ENCODE results near the gene USP11. TPM values are rescaled to one million over a fixed set of nuclear protein-coding genes. Genes with fewer than 3 reads are reported as not detected.

Gene USP11
- total RNA-seq, 1 experiment from 2014 or later = 122 TPM

- intact Hi-C loops (cut with micrococcal nuclease; ENCODE audit: unreplicated experiment) = no loop called here
- POLR2A ChIA-PET (ENCODE audit: low non-redundant PET) = no interaction called here
- no peak overlapping the region for H3K4me3 ChIP-seq (ENCODE audit: low read depth, low read length, poor library complexity, severe bottlenecking)
- no peaks in the 10 kb centered on the region for H3K9me3 ChIP-seq (ENCODE audit: low read depth, low read length, poor library complexity, severe bottlenecking)
- no peaks in the 10 kb centered on the region for H3K4me1 ChIP-seq (ENCODE audit: insufficient read depth, low read length, poor library complexity, severe bottlenecking)
- BruUV-seq (replicated peaks) = TSS peak; percentile 71
- no peak for DNase-seq (ENCODE audit: low spot score)
- CTCF ChIA-PET = no interaction called here
- H3K27ac ChIP-seq (ENCODE audit: low read depth, low read length, poor library complexity, severe bottlenecking) = no peak overlapping the region
- H3K36me3 ChIP-seq (ENCODE audit: insufficient read depth, low read length, poor library complexity, severe bottlenecking) = peaks cover 26% of the 10 kb centered on the region
- no peaks in the 10 kb centered on the region for H3K27me3 ChIP-seq (replicated peaks; ENCODE audit: insufficient read depth, low read depth, low read length, poor library complexity)
- TF ChIP-seq CTCF (conservative IDR thresholded peaks at IDR 0.05; ENCODE audit: low read depth, low read length) (no peak), EZH2 (IDR thresholded peaks at IDR 0.05; ENCODE audit: borderline replicate concordance, low read depth, low read length, poor library complexity, severe bottlenecking) (no peak)
Measured at GRCh38 chrX:47186096-47186740, 46.6 kb upstream of the USP11 start.

GRCh38 chrX:47187106-47187677, 45.6 kb upstream of the USP11 start:
- no TSS peak for BruUV-seq (replicated peaks)
- TF ChIP-seq EZH2 (IDR thresholded peaks at IDR 0.05; ENCODE audit: borderline replicate concordance, low read depth, low read length, poor library complexity, severe bottlenecking) = no peak
- no peak for DNase-seq (ENCODE audit: low spot score)
- CTCF ChIA-PET = no interaction called here
- intact Hi-C loops (cut with micrococcal nuclease; ENCODE audit: unreplicated experiment) = no loop called here
- Histone ChIP-seq H3K4me1 (ENCODE audit: insufficient read depth, low read length, poor library complexity, severe bottlenecking) (no peaks in the 10 kb centered on the region), H3K36me3 (ENCODE audit: insufficient read depth, low read length, poor library complexity, severe bottlenecking) (peaks cover 16% of the 10 kb centered on the region), H3K27ac (ENCODE audit: low read depth, low read length, poor library complexity, severe bottlenecking) (no peak overlapping the region), H3K9me3 (ENCODE audit: low read depth, low read length, poor library complexity, severe bottlenecking) (no peaks in the 10 kb centered on the region), H3K4me3 (ENCODE audit: low read depth, low read length, poor library complexity, severe bottlenecking) (no peak overlapping the region), H3K27me3 (replicated peaks; ENCODE audit: insufficient read depth, low read depth, low read length, poor library complexity) (no peaks in the 10 kb centered on the region)
- POLR2A ChIA-PET (ENCODE audit: low non-redundant PET) = no interaction called here

GRCh38 chrX:47189906-47190305, 42.9 kb upstream of the USP11 start:
- H3K27me3 ChIP-seq (replicated peaks; ENCODE audit: insufficient read depth, low read depth, low read length, poor library complexity) = no peaks in the 10 kb centered on the region
- no peak for DNase-seq (ENCODE audit: low spot score)
- ChIA-PET CTCF (no interaction called here), POLR2A (ENCODE audit: low non-redundant PET) (no interaction called here)
- TF ChIP-seq EZH2 (IDR thresholded peaks at IDR 0.05; ENCODE audit: borderline replicate concordance, low read depth, low read length, poor library complexity, severe bottlenecking) (no peak), CTCF (conservative IDR thresholded peaks at IDR 0.05; ENCODE audit: low read depth, low read length) (no peak)
- peaks cover 8% of the 10 kb centered on the region for H3K36me3 ChIP-seq (ENCODE audit: insufficient read depth, low read length, poor library complexity, severe bottlenecking)
- H3K4me1 ChIP-seq (ENCODE audit: insufficient read depth, low read length, poor library complexity, severe bottlenecking) = peaks cover 5% of the 10 kb centered on the region
- H3K4me3 ChIP-seq (ENCODE audit: low read depth, low read length, poor library complexity, severe bottlenecking) = no peak overlapping the region
- H3K27ac ChIP-seq (ENCODE audit: low read depth, low read length, poor library complexity, severe bottlenecking) = no peak overlapping the region
- no TSS peak for BruUV-seq (replicated peaks)
- intact Hi-C loops (cut with micrococcal nuclease; ENCODE audit: unreplicated experiment) = loop anchor here (1.0 to 5.0 kb wide), 2 partner anchors 43 to 837 kb away; partner anchors contain the start of gene USP11
- no peaks in the 10 kb centered on the region for H3K9me3 ChIP-seq (ENCODE audit: low read depth, low read length, poor library complexity, severe bottlenecking)

All from A673 (cell line).